GM19023 (cell line): ENCODE measurements around the gene LSS.
"Not testable (repeated sequence)": the region's sequence is repeated elsewhere in the genome, so short reads cannot be mapped to it uniquely, and the experiment has no call there.

Experiments
- ATAC-seq: cut with Tn5 transposase; IDR thresholded peaks from one replicate; pipeline ENCODE4 v1.9.1; 2021; ENCODE audit warnings: mild to moderate bottlenecking, moderate library complexity; ENCODE audit not compliant: unreplicated experiment

The LSS gene

GRCh38 chr21:46188226-46189212 lies 40.1 kb downstream of the LSS start:
- no peak for ATAC-seq

- ATAC-seq: no peak
Observed at GRCh38 chr21:46187814-46188213, 40.8 kb downstream of the LSS start.

- ATAC-seq: no peak
Observed at GRCh38 chr21:46187261-46187660, 41.3 kb downstream of the LSS start.

- no peak for ATAC-seq
Observed at GRCh38 chr21:46185716-46186115, 42.9 kb downstream of the LSS start.

- no peak for ATAC-seq
Observed at GRCh38 chr21:46184625-46185555, 43.7 kb downstream of the LSS start.

GRCh38 chr21:46183910-46184624 lies 44.5 kb downstream of the LSS start, which contains the start of gene SPATC1L:
TSS of gene SPATC1L (minus strand) at chr21:46184459. CDS start at chr21:46182816, 1,643 bp downstream.
- ATAC-seq: no peak

GRCh38 chr21:46183337-46183909 lies 45.2 kb downstream of the LSS start:
- not testable (repeated sequence) for ATAC-seq

- ATAC-seq: no peak
Observed at GRCh38 chr21:46182548-46183336, 45.8 kb downstream of the LSS start.

- no peak for ATAC-seq
Observed at GRCh38 chr21:46181953-46182547, 46.5 kb downstream of the LSS start.

- ATAC-seq: no peak
Observed at GRCh38 chr21:46181436-46181835, 47.1 kb downstream of the LSS start.

GRCh38 chr21:46180778-46181391 lies 47.7 kb downstream of the LSS start:
- ATAC-seq: no peak

GRCh38 chr21:46180079-46180722 lies 48.4 kb downstream of the LSS start:
- ATAC-seq: no peak

GRCh38 chr21:46179708-46180078 lies 48.9 kb downstream of the LSS start:
- no peak for ATAC-seq

- ATAC-seq: no peak
Observed at GRCh38 chr21:46178961-46179360, 49.6 kb downstream of the LSS start.

GRCh38 chr21:46176443-46177129 lies 52.0 kb downstream of the LSS start:
- not testable (repeated sequence) for ATAC-seq

GRCh38 chr21:46173573-46173972 lies 55.0 kb downstream of the LSS start:
- no peak for ATAC-seq

- no peak for ATAC-seq
Observed at GRCh38 chr21:46172863-46173528, 55.6 kb downstream of the LSS start.
